ENCODE measurements around the gene ADAM29. TPM values are rescaled to one million over a fixed set of nuclear protein-coding genes. Genes with fewer than 3 reads are reported as not detected.

ADAM29 gene
- total and polyA plus RNA-seq, 2 of the 4 experiments (the other 2 are of a cell fraction), result not detected

GRCh38 chr4:174907508-174907907, 10.7 kb upstream of the ADAM29 start:
- Histone ChIP-seq H3K9ac (ENCODE audit: low read depth, low read length) (no peak overlapping the region), H3K36me3 (ENCODE audit: control insufficient read depth, insufficient read depth, low read length) (no peaks in the 10 kb centered on the region), H4K91ac (ENCODE audit: insufficient read depth, low read depth, low read length) (no peak overlapping the region), H3K27ac (ENCODE audit: insufficient read depth, low read length) (no peak overlapping the region), H4K8ac (ENCODE audit: low read depth in 2 of 2, low read length in 2 of 2) (no peak overlapping the region), H3K14ac (replicated peaks; ENCODE audit: low read depth, low read length) (no peak overlapping the region), H3K4me1 (ENCODE audit: control insufficient read depth, insufficient read depth, low read length) (no peaks in the 10 kb centered on the region), H2AFZ (replicated peaks; ENCODE audit: low read length, poor library complexity) (no peak overlapping the region), H2AK9ac (replicated peaks; ENCODE audit: low read depth, low read length, poor library complexity) (no peak overlapping the region), H4K5ac (ENCODE audit: low read depth, low read length) (no peak overlapping the region), H4K20me1 (ENCODE audit: insufficient read depth, low read length) (no peaks in the 10 kb centered on the region), H2BK120ac (ENCODE audit: low read depth, low read length) (no peak overlapping the region), H3K79me1 (ENCODE audit: low read depth in 1 of 2, low read length in 2 of 2) (no peaks in the 10 kb centered on the region), H3K4me2 (ENCODE audit: low read depth, low read length) (no peak overlapping the region), H3K27me3 (ENCODE audit: control insufficient read depth, insufficient read depth, low read length) (no peaks in the 10 kb centered on the region), H3K56ac (ENCODE audit: extremely low read depth, insufficient read depth, low read length) (no peak overlapping the region), H3K18ac (ENCODE audit: low read depth, low read length) (no peak overlapping the region), H2BK20ac (ENCODE audit: low read depth, low read length) (no peak overlapping the region), H3K23ac (ENCODE audit: low read depth, low read length) (no peak overlapping the region), H2BK5ac (ENCODE audit: low read depth, low read length, poor library complexity, severe bottlenecking) (no peak overlapping the region), H3K9me1 (ENCODE audit: insufficient read depth, low read length) (no peaks in the 10 kb centered on the region), H2BK15ac (ENCODE audit: low read depth, low read length) (no peak overlapping the region), H2AK5ac (ENCODE audit: low read depth, low read length) (no peak overlapping the region), H3K4ac (ENCODE audit: low read depth, low read length) (no peak overlapping the region), H3K4me3 (ENCODE audit: insufficient read depth, low read depth, low read length) (no peak overlapping the region), H3K9me3 (ENCODE audit: control insufficient read depth, insufficient read depth, low read length) (peaks cover 7% of the 10 kb centered on the region; the same call in 1 of the 2 replicates)
- TF ChIP-seq NFE2L2 (IDR thresholded peaks at IDR 0.05; ENCODE audit: low read depth, low read length) (no peak), POLR2A (IDR thresholded peaks at IDR 0.05; ENCODE audit: low read depth, low read length) (no peak), MAFK (IDR thresholded peaks at IDR 0.05; ENCODE audit: low read depth, low read length) (no peak), FOS (IDR thresholded peaks at IDR 0.05; ENCODE audit: low read depth, low read length) (no peak), RAD21 (IDR thresholded peaks at IDR 0.05; ENCODE audit: low read length) (no peak), RCOR1 (IDR thresholded peaks at IDR 0.05; ENCODE audit: insufficient replicate concordance, low read length) (no peak), ELK1 (IDR thresholded peaks at IDR 0.05; ENCODE audit: borderline replicate concordance, low read depth, low read length) (no peak), BHLHE40 (IDR thresholded peaks at IDR 0.05; ENCODE audit: low read depth, low read length) (no peak), CTCF (conservative IDR thresholded peaks at IDR 0.05; ENCODE audit: low read depth, low read length) (no peak), CEBPB (IDR thresholded peaks at IDR 0.05; ENCODE audit: low read depth, low read length) (no peak), MXI1 (IDR thresholded peaks at IDR 0.05; ENCODE audit: borderline replicate concordance, low read depth, low read length) (no peak), SMC3 (IDR thresholded peaks at IDR 0.05; ENCODE audit: low read depth, low read length) (no peak), CHD1 (IDR thresholded peaks at IDR 0.05; ENCODE audit: low read depth, low read length) (no peak), USF2 (IDR thresholded peaks at IDR 0.05; ENCODE audit: low read depth, low read length) (no peak), MAZ (IDR thresholded peaks at IDR 0.05; ENCODE audit: borderline replicate concordance, low read depth, low read length) (no peak), RFX5 (IDR thresholded peaks at IDR 0.05; ENCODE audit: low read depth, low read length) (no peak)
- dilution Hi-C loops (cut with HindIII; ENCODE audit: low sequenced_read_pairs, unreplicated experiment) (no loop called here), in situ Hi-C loops (cut with MboI; ENCODE audit: low sequenced_read_pairs) (no loop called here), intact Hi-C loops (cut with micrococcal nuclease) (no loop called here)
- no TSS peak for BruUV-seq (replicated peaks)
- DNase-seq (no peak), ATAC-seq (ENCODE audit: low read depth) (no peak)
- ChIA-PET CTCF (no interaction called here), POLR2A (ENCODE audit: unreplicated experiment) (no interaction called here)
